H9 (cell line): ENCODE results near the gene GPR25. TPM values are rescaled to one million over a fixed set of nuclear protein-coding genes. Genes with fewer than 3 reads are reported as not detected.

Source experiments
- DNase-seq: peaks from one replicate; pipeline ENCODE4 v3.0.0-alpha.2; 2017
- H2AFZ ChIP-seq: one replicate; pipeline ENCODE4 v1.6.1; 2013; ENCODE audit warnings: mild to moderate bottlenecking, low read length, control low read depth, moderate library complexity
- H2AK5ac ChIP-seq: 2 replicates; pipeline ENCODE4 v1.6.1; 2013; ENCODE audit warnings: low read length, control low read depth, mixed read lengths; ENCODE audit not compliant: insufficient read length
- H2BK120ac ChIP-seq: one replicate; pipeline ENCODE4 v1.6.1; 2013; ENCODE audit warnings: low read depth, mild to moderate bottlenecking, low read length, control low read depth, inconsistent platforms; ENCODE audit not compliant: poor library complexity, severe bottlenecking
- H2BK12ac ChIP-seq: 2 replicates; pipeline ENCODE4 v1.6.1; 2013; ENCODE audit warnings: low read length, control low read depth, mixed read lengths, low read depth; ENCODE audit not compliant: insufficient read length
- H2BK15ac ChIP-seq: 2 replicates; pipeline ENCODE4 v1.6.1; 2013; ENCODE audit warnings: low read depth, low read length, control low read depth
- H2BK20ac ChIP-seq: one replicate; pipeline ENCODE4 v1.6.1; 2013; ENCODE audit warnings: low read depth, mild to moderate bottlenecking, low read length, control low read depth, inconsistent platforms; ENCODE audit not compliant: poor library complexity, severe bottlenecking
- H2BK5ac ChIP-seq: 2 replicates; pipeline ENCODE4 v1.6.1; 2013; ENCODE audit warnings: low read length, control low read depth, mixed read lengths; ENCODE audit not compliant: insufficient read length
- H3K14ac ChIP-seq: 2 replicates; pipeline ENCODE4 v1.6.1; 2013; ENCODE audit warnings: low read length, control low read depth; ENCODE audit not compliant: insufficient read depth
- H3K18ac ChIP-seq: 2 replicates; pipeline ENCODE4 v1.6.1; 2013; ENCODE audit warnings: low read depth, mild to moderate bottlenecking, mixed read lengths, low read length, control low read depth; ENCODE audit not compliant: insufficient read length
- H3K23ac ChIP-seq: 2 replicates; pipeline ENCODE4 v1.6.1; 2013; ENCODE audit warnings: low read length, control low read depth, mixed read lengths, low read depth; ENCODE audit not compliant: insufficient read length
- H3K23me2 ChIP-seq: 2 replicates; pipeline ENCODE4 v1.6.1; 2013; ENCODE audit warnings: low read depth, mild to moderate bottlenecking, mixed read lengths, low read length, control low read depth; ENCODE audit not compliant: insufficient read length, poor library complexity, severe bottlenecking
- H3K27ac ChIP-seq: 2 replicates; pipeline ENCODE4 v1.5.1; 2013; ENCODE audit warnings: low read length, control low read depth, mixed read lengths, low read depth; ENCODE audit not compliant: insufficient read length
- H3K27me3 ChIP-seq: 2 replicates; pipeline ENCODE4 v1.6.1; 2013; ENCODE audit warnings: low read length, control low read depth, inconsistent platforms; ENCODE audit not compliant: insufficient read depth
- H3K4ac ChIP-seq: 2 replicates; pipeline ENCODE4 v1.6.1; 2013; ENCODE audit warnings: low read depth, mild to moderate bottlenecking, control low read depth, inconsistent platforms, low read length, moderate library complexity
- H3K4me1 ChIP-seq: 2 replicates; pipeline ENCODE4 v1.6.1; 2013; ENCODE audit warnings: low read length, control low read depth, inconsistent platforms; ENCODE audit not compliant: insufficient read depth
- H3K4me2 ChIP-seq: 2 replicates; pipeline ENCODE4 v1.6.1; 2013; ENCODE audit warnings: low read length, control low read depth, mixed read lengths; ENCODE audit not compliant: insufficient read length, insufficient read depth
- H3K56ac ChIP-seq: 2 replicates; pipeline ENCODE4 v1.6.1; 2013; ENCODE audit warnings: low read depth, mild to moderate bottlenecking, mixed read lengths, low read length, control low read depth; ENCODE audit not compliant: insufficient read length
- H3K79me1 ChIP-seq: 2 replicates; pipeline ENCODE4 v1.6.1; 2013; ENCODE audit warnings: low read depth, mild to moderate bottlenecking, moderate library complexity, low read length, control low read depth, inconsistent platforms; ENCODE audit not compliant: insufficient read depth, poor library complexity, severe bottlenecking
- H3K79me2 ChIP-seq: 2 replicates; pipeline ENCODE4 v1.6.1; 2013; ENCODE audit warnings: low read length, control low read depth, inconsistent platforms; ENCODE audit not compliant: insufficient read depth
- H3K9ac ChIP-seq: 2 replicates; pipeline ENCODE4 v1.6.1; 2013; ENCODE audit warnings: low read length, control low read depth, mixed read lengths; ENCODE audit not compliant: insufficient read length; ENCODE audit errors: extremely low read depth
- H3K9me3 ChIP-seq: one replicate; pipeline ENCODE4 v1.6.1; 2013; ENCODE audit warnings: low read depth, low read length, inconsistent platforms; ENCODE audit not compliant: control insufficient read depth
- H3T11ph ChIP-seq: one replicate; pipeline ENCODE4 v1.6.1; 2013; ENCODE audit warnings: mild to moderate bottlenecking, low read length, control low read depth, inconsistent platforms
- H4K20me1 ChIP-seq: one replicate; pipeline ENCODE4 v1.6.1; 2013; ENCODE audit not compliant: control insufficient read depth, insufficient read length, insufficient read depth
- H4K5ac ChIP-seq: 2 replicates; pipeline ENCODE4 v1.6.1; 2013; ENCODE audit warnings: low read depth, mild to moderate bottlenecking, mixed read lengths, low read length, control low read depth; ENCODE audit not compliant: insufficient read length
- H4K8ac ChIP-seq: replicated peaks from 2 replicates; pipeline ENCODE4 v1.6.1; 2013; ENCODE audit warnings: low read length, control low read depth, mixed read lengths, low read depth; ENCODE audit not compliant: insufficient read length
- H4K91ac ChIP-seq: 2 replicates; pipeline ENCODE4 v1.6.1; 2013; ENCODE audit warnings: low read depth, mild to moderate bottlenecking, moderate library complexity, mixed read lengths, low read length, control low read depth; ENCODE audit not compliant: insufficient read length
- H3K27ac Mint-ChIP-seq, 3 experiments: 2 replicates in 2 of 3; 3 replicates in 1 of 3; pipeline ENCODE4 v1.8.0; 2020 to 2021; ENCODE audit warnings: mixed read lengths in 3 of 3, mild to moderate bottlenecking in 1 of 3, moderate library complexity in 1 of 3
- H3K27me3 Mint-ChIP-seq: 2 replicates; pipeline ENCODE4 v1.8.0; 2021; ENCODE audit warnings: low read depth, mild to moderate bottlenecking, moderate library complexity, mixed read lengths
- H3K36me3 Mint-ChIP-seq, 3 experiments: 2 replicates in 2 of 3; 3 replicates in 1 of 3; pipeline ENCODE4 v1.8.0; 2020 to 2021; ENCODE audit warnings: low read depth in 3 of 3, mixed read lengths in 3 of 3; ENCODE audit not compliant: insufficient read depth in 1 of 3
- H3K4me1 Mint-ChIP-seq, 2 experiments: 2 replicates each; pipeline ENCODE4 v1.8.0; 2020; ENCODE audit warnings: mixed read lengths in 2 of 2
- H3K4me3 Mint-ChIP-seq, 2 experiments: 2 replicates in 1 of 2; 3 replicates in 1 of 2; pipeline ENCODE4 v1.8.0; 2020 to 2021; ENCODE audit warnings: mild to moderate bottlenecking in 2 of 2, mixed read lengths in 2 of 2, moderate library complexity in 1 of 2
- H3K9me3 Mint-ChIP-seq, 2 experiments: 2 replicates in 1 of 2; 3 replicates in 1 of 2; pipeline ENCODE4 v1.8.0; 2020; ENCODE audit warnings: mild to moderate bottlenecking in 2 of 2, mixed read lengths in 2 of 2, moderate library complexity in 1 of 2
- CTCF ChIP-seq: fragments of 200-600 bp; sonication (generic); conservative IDR thresholded peaks from 3 replicates; pipeline ENCODE4 v1.8.0; 2021; ENCODE audit warnings: antibody characterized with exemption, mild to moderate bottlenecking
- WGBS: extraction: QIAGEN DNeasy Blood & Tissue Kit; methylation state at CpG from one replicate; pipeline ENCODE4 v1.1.7; 2013; ENCODE audit warnings: missing lambda C conversion rate, low lambda C conversion rate, mixed read lengths; ENCODE audit not compliant: insufficient read length; ENCODE audit errors: extremely low coverage; 5-methylcytosine and 5-hydroxymethylcytosine counted together
- total RNA-seq: library from RNA; stranded (reverse); gene quantifications from 2 replicates; pipeline ENCODE4 v1.2.1, GENCODE V29; 2021

The GPR25 gene
- total RNA-seq, 1 experiment from 2014 or later, result not detected

GRCh38 chr1:200916152-200916551, 43.4 kb downstream of the GPR25 start:
- Histone ChIP-seq H4K5ac (no peak overlapping the region), H2BK120ac (no peak overlapping the region), H4K20me1 (no peaks in the 10 kb centered on the region), H3K4me1 (peaks cover 3% of the 10 kb centered on the region; the same call in 1 of the 2 replicates), H2AFZ (no peak overlapping the region), H2BK5ac (no peak overlapping the region), H4K91ac (no peak overlapping the region), H3K79me2 (no peaks in the 10 kb centered on the region), H3K23ac (no peak overlapping the region), H3K9me3 (no peaks in the 10 kb centered on the region), H2BK20ac (no peak overlapping the region), H3K4me2 (no peak overlapping the region), H2BK15ac (no peak overlapping the region), H3K27me3 (no peaks in the 10 kb centered on the region), H2AK5ac (no peak overlapping the region), H3K14ac (no peak overlapping the region; the same call in 1 of the 2 replicates), H3K56ac (no peak overlapping the region), H3K9ac (no peak overlapping the region), H3K79me1 (no peaks in the 10 kb centered on the region), H2BK12ac (no peak overlapping the region), H4K8ac (no peak overlapping the region), H3K27ac (no peak overlapping the region), H3K23me2 (no peaks in the 10 kb centered on the region), H3T11ph (no peak overlapping the region), H3K18ac (no peak overlapping the region), H3K4ac (no peak overlapping the region)
- no peak overlapping the region for H3K27ac Mint-ChIP-seq
- no peak overlapping the region for H3K4me3 Mint-ChIP-seq
- H3K9me3 Mint-ChIP-seq, result no peaks in the 10 kb centered on the region
- no CpG with 5 or more reads among the region's 22 CpGs for WGBS
- H3K4me1 Mint-ChIP-seq, result peaks cover 12 to 18% of the 10 kb centered on the region in 2 experiments
- TF ChIP-seq CTCF, result peak; percentile 82
- H3K36me3 Mint-ChIP-seq, result peaks cover 10 to 26% (median 25%) of the 10 kb centered on the region in 3 experiments; a peak in 6 of 7 replicates
- H3K27me3 Mint-ChIP-seq, result no peaks in the 10 kb centered on the region
- peak; percentile 87 for DNase-seq
